ENCODE results near the gene MPRIP.

The MPRIP gene

DNA sequence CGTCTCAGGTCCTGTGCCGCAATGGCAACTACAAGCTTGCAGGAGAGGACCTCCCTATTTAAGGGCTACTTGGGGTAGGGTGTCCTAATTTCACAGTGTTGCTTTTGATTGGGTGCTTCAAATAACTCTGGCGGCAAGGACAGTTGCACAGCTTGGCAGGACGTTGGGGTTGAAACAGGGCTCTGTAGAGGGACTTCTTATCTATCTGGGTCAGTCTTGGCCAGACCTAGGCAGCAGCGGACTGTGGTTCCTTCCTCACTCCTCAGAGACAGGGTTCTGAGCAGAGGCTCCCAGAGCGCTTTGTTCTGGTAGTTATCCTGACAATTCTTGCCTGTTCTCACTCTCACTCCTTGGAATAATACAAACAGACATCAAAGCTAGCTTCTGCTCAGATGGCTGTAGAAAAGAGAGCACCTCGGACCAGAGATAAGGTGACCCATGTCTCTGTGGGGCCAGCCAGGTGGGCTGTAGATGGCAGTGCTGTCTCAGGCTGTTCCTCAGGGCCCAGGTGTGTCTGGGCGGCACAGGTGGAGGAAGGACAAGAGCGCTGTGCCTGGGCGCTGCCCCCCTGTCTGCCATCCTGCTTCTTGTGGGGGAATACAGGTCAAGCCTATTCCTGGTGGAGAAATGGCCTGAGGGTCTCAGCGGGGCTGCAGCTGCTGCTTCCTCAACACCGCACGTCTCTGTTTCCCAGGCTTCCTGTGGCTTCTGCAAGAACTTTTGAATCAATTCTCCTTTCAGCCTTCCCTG, 102.8 kb downstream of the MPRIP start:
- no peaks in the 10 kb centered on the region for H3K9me3 ChIP-seq (ENCODE audit: severe bottlenecking)
- H3K27ac ChIP-seq = no peak overlapping the region
- H3K4me3 ChIP-seq (ENCODE audit: low read depth, low read length) = no peak overlapping the region
- H3K27me3 ChIP-seq (ENCODE audit: insufficient read depth, low read depth, severe bottlenecking) = no peaks in the 10 kb centered on the region
- DNase-seq = no peak
- TF ChIP-seq CTCF (IDR thresholded peaks at IDR 0.05; ENCODE audit: low read depth, low read length) = no peak
- H3K36me3 ChIP-seq = peaks cover 84% of the 10 kb centered on the region

DNA sequence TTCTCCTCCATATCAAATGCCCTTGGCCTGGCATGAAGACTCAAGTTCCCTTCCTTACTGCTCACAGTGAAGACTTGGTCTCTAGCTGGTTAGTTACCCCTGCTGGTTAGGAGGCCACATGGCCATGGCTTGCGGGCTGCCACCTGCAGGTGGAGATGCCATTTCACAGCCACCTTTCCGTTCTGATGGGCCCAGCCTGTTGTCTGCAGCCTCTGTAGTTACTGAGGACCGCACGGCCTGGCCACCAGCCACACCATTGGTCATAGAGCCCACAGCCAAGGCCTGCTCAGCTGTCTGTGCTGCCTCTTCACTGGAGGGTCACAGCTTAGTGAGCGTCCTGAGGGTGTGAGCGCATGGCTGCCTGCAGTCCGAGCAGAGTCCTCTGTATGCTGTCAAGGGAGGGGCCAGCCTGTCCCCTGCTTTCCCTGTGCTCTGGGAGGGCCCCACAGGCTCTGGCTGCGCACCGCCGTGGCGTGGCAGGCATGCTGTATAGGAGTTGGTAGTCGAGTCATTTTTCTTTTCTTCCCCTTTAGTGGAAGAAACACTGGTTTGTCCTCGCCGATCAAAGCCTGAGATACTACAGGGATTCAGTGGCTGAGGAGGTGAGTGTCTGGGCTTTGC, 104.6 kb downstream of the MPRIP start:
- no peak overlapping the region for H3K27ac ChIP-seq
- TF ChIP-seq CTCF (IDR thresholded peaks at IDR 0.05; ENCODE audit: low read depth, low read length) = peak; percentile 70
- no peak overlapping the region for H3K4me3 ChIP-seq (ENCODE audit: low read depth, low read length)
- H3K36me3 ChIP-seq = peaks cover 87% of the 10 kb centered on the region
- DNase-seq = peak; percentile 41
- no peaks in the 10 kb centered on the region for H3K9me3 ChIP-seq (ENCODE audit: severe bottlenecking)
- H3K27me3 ChIP-seq (ENCODE audit: insufficient read depth, low read depth, severe bottlenecking) = no peaks in the 10 kb centered on the region

GRCh38 chr17:17147821-17148220, 105.6 kb downstream of the MPRIP start:
- Histone ChIP-seq H3K9me3 (ENCODE audit: severe bottlenecking) (no peaks in the 10 kb centered on the region), H3K27me3 (ENCODE audit: insufficient read depth, low read depth, severe bottlenecking) (no peaks in the 10 kb centered on the region), H3K36me3 (peaks cover 87% of the 10 kb centered on the region), H3K27ac (no peak overlapping the region), H3K4me3 (ENCODE audit: low read depth, low read length) (no peak overlapping the region)
- no peak for DNase-seq
- no peak for TF ChIP-seq CTCF (IDR thresholded peaks at IDR 0.05; ENCODE audit: low read depth, low read length)

GRCh38 chr17:17149520-17150447, 107.5 kb downstream of the MPRIP start:
- Histone ChIP-seq H3K9me3 (ENCODE audit: severe bottlenecking) (no peaks in the 10 kb centered on the region), H3K27ac (no peak overlapping the region), H3K4me3 (ENCODE audit: low read depth, low read length) (no peak overlapping the region), H3K36me3 (peaks cover 87% of the 10 kb centered on the region), H3K27me3 (ENCODE audit: insufficient read depth, low read depth, severe bottlenecking) (no peaks in the 10 kb centered on the region)
- no peak for TF ChIP-seq CTCF (IDR thresholded peaks at IDR 0.05; ENCODE audit: low read depth, low read length)
- DNase-seq = no peak

DNA sequence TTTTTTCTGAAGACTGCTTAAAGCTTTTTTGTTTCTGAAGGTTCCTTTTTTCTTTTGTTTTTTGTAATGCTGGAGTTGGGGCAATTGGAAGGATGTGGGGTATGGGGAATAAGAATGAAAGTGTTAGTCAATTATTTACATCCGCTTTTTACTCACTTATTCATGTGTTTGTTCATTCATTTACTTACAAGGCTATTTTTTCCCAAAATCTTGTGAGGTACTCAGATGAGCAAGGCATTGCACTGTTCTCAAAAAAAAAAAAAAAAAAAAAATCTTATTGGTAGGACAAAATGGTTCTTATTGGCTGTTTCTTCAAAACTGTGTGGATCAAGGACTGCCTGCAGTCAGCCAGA, 108.2 kb downstream of the MPRIP start:
- no peaks in the 10 kb centered on the region for H3K9me3 ChIP-seq (ENCODE audit: severe bottlenecking)
- no peak overlapping the region for H3K27ac ChIP-seq
- no peak for DNase-seq
- TF ChIP-seq CTCF (IDR thresholded peaks at IDR 0.05; ENCODE audit: low read depth, low read length) = no peak
- no peaks in the 10 kb centered on the region for H3K27me3 ChIP-seq (ENCODE audit: insufficient read depth, low read depth, severe bottlenecking)
- no peak overlapping the region for H3K4me3 ChIP-seq (ENCODE audit: low read depth, low read length)
- H3K36me3 ChIP-seq = peaks cover 87% of the 10 kb centered on the region
